ENCODE data around the gene TUBG1. TPM values are rescaled to one million over a fixed set of nuclear protein-coding genes. Genes with fewer than 3 reads are reported as not detected.

Gene TUBG1
- 43.9 and 57.3 TPM in 2 replicates for total RNA-seq

DNA sequence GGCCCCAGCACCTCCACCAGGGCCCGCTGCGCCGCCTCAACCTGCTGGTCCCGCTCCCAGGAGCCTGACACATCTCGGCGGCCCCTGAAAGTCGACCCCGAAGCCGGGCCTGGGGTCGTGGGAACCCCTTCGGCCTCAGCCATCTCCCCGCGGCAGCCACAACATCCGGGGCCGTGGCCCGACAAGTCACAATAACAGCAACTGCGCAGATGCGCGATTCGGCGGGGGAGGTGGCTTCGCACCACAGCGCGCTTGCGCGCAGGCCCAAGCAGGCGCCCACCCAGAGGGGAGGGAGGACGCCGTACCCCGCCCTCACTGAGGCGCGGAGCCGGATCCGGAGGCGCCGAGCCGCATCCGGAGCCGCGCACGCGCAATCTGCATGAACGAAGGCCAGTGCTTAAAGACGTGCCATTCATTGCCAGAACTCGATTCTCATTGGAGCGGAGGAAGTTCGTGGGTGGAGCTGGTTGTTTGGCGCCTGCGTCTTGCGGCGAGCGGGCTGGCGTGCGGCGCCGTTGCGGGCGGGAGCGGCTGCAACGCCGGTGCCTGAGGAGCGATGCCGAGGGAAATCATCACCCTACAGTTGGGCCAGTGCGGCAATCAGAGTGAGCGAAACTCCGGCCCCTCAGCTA, at the start of gene TUBG1, which contains the start of gene RETREG3:
TSS of gene TUBG1 (plus strand) at position 502 of the 632 bp plus-strand sequence. CDS start at position 557, 55 bp downstream.
TSS of gene RETREG3 (minus strand) at position 193 of the 632 bp plus-strand sequence. CDS start at position 143, 50 bp downstream.

DNA sequence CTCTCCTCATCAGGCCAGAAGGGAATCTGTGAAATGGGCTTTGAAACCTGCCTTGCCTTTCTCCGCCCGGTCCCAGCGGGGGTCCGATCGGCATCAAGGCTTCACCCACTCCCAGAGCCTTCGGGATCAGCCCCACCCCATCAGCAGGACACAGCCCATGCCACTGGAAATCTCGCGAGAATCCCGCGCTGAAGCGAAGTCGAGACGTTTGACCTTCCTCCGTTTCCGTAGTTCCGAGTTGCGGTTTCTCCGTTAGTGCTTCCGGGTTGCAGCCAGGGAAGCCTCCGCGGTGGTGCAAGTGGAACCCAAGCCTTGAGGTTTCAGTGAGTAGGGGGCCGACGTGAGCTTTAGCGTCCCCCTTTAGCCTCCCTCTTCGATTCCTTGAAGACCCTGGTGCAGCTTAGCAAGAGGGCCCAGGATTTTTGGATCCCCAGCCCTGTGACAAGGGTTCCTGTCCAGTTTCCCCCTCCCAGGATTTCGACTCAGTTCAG, 47.5 kb upstream of the TUBG1 start, which contains the start of gene COASY:
TSS of gene COASY (plus strand) at position 252 of the 491 bp plus-strand sequence. CDS start 475 bp downstream, outside the sequence.

DNA sequence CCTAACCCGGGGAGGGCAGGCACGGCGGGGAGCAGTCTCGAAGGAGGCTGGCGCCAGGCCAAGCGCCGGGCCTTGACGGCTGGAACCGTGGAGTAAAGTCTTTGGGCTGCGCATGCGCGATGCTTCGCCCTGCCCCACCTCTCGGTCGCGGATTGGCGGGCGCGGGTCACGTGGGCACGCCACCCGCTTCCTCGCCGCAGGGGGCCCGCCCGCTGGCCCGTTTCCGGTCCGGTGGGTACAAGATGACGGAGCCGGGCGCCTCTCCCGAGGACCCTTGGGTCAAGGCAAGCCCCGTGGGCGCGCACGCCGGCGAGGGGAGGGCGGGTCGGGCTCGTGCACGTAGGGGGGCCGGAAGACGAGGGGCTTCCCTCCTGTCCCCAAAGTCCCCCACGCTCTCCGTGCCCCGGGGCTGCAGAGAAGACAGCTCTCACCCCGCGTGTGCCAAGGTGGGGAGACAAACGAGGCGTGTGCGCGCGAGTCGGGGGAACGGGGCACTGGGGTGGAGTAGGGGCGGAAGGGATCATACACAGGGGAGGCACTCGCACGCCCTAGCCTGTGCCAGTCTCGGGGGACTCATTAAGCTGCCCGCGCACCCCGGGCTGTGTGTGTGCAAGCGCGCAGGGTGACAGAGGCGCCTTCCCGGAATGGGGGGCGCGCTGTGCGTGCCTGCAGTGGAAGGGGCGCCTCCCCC, 42.5 kb upstream of the TUBG1 start, which contains the start of gene MLX:
TSS of gene MLX (plus strand) at position 218 of the 691 bp plus-strand sequence. CDS start at position 243, 25 bp downstream.

DNA sequence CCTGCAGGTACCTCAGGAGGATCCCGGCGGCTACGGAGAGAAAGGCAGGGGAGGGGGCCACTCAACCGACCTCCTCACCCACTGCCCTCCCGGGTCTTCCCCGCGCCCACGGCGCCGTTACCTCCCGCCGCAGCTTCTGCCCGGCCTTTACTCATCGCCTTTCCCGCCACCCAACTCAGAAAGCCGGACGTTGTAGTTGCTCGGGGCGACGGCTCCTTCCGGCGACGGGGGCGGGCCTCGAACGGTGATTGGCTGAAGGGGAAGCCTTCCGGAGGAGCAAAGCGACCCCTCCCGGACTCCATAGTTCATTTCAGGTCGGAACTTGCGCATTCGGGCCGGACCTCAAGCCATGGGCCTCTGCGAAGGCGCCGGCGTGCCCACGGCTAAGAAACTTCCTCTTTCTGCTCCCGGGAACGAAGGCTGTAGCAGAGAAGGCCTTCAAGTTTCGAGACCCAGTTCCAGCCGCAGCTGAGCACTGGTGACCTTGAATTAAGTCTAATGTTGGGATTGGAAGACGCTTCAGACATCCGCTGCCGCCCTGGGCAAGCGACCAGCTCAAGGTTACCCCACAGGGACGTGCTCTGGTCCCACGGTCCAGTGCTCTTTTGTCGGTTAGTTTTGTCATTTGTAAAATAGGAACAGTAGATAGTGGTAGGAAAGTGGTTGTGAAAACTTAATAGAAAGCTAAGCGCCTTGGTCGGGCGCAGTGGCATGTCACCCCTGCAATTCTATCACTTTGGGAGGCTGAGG, 31.8 kb upstream of the TUBG1 start, which contains the start of gene PSMC3IP:
TSS of gene PSMC3IP (minus strand) at position 198 of the 750 bp plus-strand sequence. CDS start at position 155, 43 bp downstream.

DNA sequence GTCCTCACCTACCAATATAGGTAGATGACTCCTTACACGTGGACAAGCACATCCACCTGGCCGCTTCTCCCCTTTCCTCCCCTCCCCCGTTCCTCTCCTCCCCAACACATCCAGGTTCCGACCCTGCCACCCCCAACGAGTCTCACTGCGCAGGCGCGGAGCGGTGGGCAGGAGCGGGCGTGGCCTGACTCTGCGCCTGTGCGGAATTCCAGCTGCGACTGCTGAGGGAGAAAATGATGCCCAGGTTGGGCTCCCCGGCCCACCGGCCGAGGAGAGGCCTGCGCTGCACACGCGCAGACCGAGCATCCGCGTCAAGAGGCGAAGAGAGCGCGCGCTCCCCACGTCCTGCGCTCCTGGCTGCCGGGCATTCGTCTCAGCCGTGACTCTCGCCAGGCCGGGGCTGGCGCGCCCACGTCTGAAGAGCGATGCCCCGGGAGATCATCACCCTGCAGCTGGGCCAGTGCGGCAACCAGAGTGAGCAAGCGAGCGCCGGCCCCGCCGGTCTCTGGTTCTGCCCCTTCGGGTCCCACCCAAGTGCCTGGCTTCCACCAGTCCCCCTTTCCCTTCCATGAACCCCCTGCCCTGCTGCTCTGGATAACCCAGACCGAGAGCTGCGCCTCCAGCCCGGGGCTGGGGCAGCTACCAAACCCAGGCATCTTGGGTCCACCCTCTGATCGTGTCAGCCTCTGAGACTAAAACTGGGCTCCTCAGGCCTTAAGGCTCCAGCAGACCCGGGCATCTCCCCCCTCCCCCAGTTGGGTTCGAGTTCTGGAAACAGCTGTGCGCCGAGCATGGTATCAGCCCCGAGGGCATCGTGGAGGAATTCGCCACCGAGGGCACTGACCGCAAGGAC, 49.8 kb downstream of the TUBG1 start, which contains the start of gene TUBG2:
TSS of gene TUBG2 (plus strand) at position 206 of the 853 bp plus-strand sequence. CDS start at position 426, 220 bp downstream.

Other genes with a start within 250 kb of the TUBG1 start
- 128 and 160 TPM in 2 replicates for gene STAT3, start 221.2 kb upstream of the TUBG1 start, total RNA-seq
- 781 and 918 TPM in 2 replicates for gene CAVIN1, start 186.4 kb upstream of the TUBG1 start, total RNA-seq
- 20.6 and 22.4 TPM in 2 replicates for gene ATP6V0A1, start 150.8 kb upstream of the TUBG1 start, total RNA-seq
- 68.9 and 84.5 TPM in 2 replicates for gene NAGLU, start 73.4 kb upstream of the TUBG1 start, total RNA-seq
- 2.1 and 6.0 TPM in 2 replicates for gene HSD17B1, start 56.8 kb upstream of the TUBG1 start, total RNA-seq
- 15.7 and 33.8 TPM in 2 replicates for gene COASY, start 47.5 kb upstream of the TUBG1 start, total RNA-seq
- 30.8 and 35.6 TPM in 2 replicates for gene MLX, start 42.6 kb upstream of the TUBG1 start, total RNA-seq
- 1.6 and 2.2 TPM in 2 replicates for gene PSMC3IP, start 32.0 kb upstream of the TUBG1 start, total RNA-seq
- gene RETREG3, start 309 bp upstream of the TUBG1 start, total RNA-seq, result 48.9 and 51.7 TPM in 2 replicates
- gene TUBG2, start 49.6 kb downstream of the TUBG1 start, total RNA-seq, result 10.9 and 11.2 TPM in 2 replicates
- 19.6 and 19.9 TPM in 2 replicates for gene PLEKHH3, start 67.3 kb downstream of the TUBG1 start, total RNA-seq
- gene CCR10, start 72.2 kb downstream of the TUBG1 start, total RNA-seq, result 1.3 and 7.8 TPM in 2 replicates
- 25.3 and 49.4 TPM in 2 replicates for gene CNTNAP1, start 72.8 kb downstream of the TUBG1 start, total RNA-seq
- gene EZH1, start 135.4 kb downstream of the TUBG1 start, total RNA-seq, result 9.6 and 13.5 TPM in 2 replicates
- 0.65 and 1.4 TPM in 2 replicates for gene RAMP2, start 151.5 kb downstream of the TUBG1 start, total RNA-seq
- 77.3 and 82.1 TPM in 2 replicates for gene VPS25, start 163.8 kb downstream of the TUBG1 start, total RNA-seq
- 2.0 and 4.1 TPM in 2 replicates for gene WNK4, start 170.9 kb downstream of the TUBG1 start, total RNA-seq
- gene COA3, start 189.0 kb downstream of the TUBG1 start, total RNA-seq, result 64.2 and 69.5 TPM in 2 replicates
- not detected in 2 replicates for gene CNTD1, start 189.2 kb downstream of the TUBG1 start, total RNA-seq
- gene BECN1, start 214.6 kb downstream of the TUBG1 start, total RNA-seq, result 68.6 and 74.5 TPM in 2 replicates
- gene PSME3, start 223.7 kb downstream of the TUBG1 start, total RNA-seq, result 67.7 and 107 TPM in 2 replicates
- 0.65 TPM in 1 of 2 replicates, not detected in the other for gene AOC2, start 234.9 kb downstream of the TUBG1 start, total RNA-seq
- not detected in 2 replicates for gene AOC3, start 241.5 kb downstream of the TUBG1 start, total RNA-seq

Data from cardiac atrium fibroblast (primary cell).